ENCODE results near the gene PLCD1.

Gene PLCD1

GRCh38 chr3:37968199-37968598 is 61.2 kb downstream of the PLCD1 start:
- H3K4me3 ChIP-seq (ENCODE audit: low read depth, low read length), result no peak overlapping the region

GRCh38 chr3:37967260-37967881 is 62.1 kb downstream of the PLCD1 start:
- H3K4me3 ChIP-seq (ENCODE audit: low read depth, low read length), result no peak overlapping the region

- no peak overlapping the region for H3K4me3 ChIP-seq (ENCODE audit: low read depth, low read length)
Observed at GRCh38 chr3:37964716-37965115, 64.7 kb downstream of the PLCD1 start.

- no peak overlapping the region for H3K4me3 ChIP-seq (ENCODE audit: low read depth, low read length)
Observed at GRCh38 chr3:37964146-37964545, 65.3 kb downstream of the PLCD1 start.

- no peak overlapping the region for H3K4me3 ChIP-seq (ENCODE audit: low read depth, low read length)
Observed at GRCh38 chr3:37963635-37964034, 65.8 kb downstream of the PLCD1 start.

- no peak overlapping the region for H3K4me3 ChIP-seq (ENCODE audit: low read depth, low read length)
Observed at GRCh38 chr3:37963016-37963415, 66.4 kb downstream of the PLCD1 start.

GRCh38 chr3:37961622-37962431 is 67.6 kb downstream of the PLCD1 start:
- no peak overlapping the region for H3K4me3 ChIP-seq (ENCODE audit: low read depth, low read length)

- no peak overlapping the region for H3K4me3 ChIP-seq (ENCODE audit: low read depth, low read length)
Observed at GRCh38 chr3:37957539-37957936, 71.9 kb downstream of the PLCD1 start.

Measured in iPS-11a (cell line).